GM12878 (cell line): ENCODE measurements around the gene ZNF768. TPM values are rescaled to one million over a fixed set of nuclear protein-coding genes. Genes with fewer than 3 reads are reported as not detected.

Source experiments
- ATAC-seq: fragments of 200-7000 bp; cut with Tn5 transposase; 3 replicates; pipeline ENCODE4 v1.9.1; 2020; ENCODE audit warnings: mild to moderate bottlenecking, moderate library complexity
- BruUV-seq: library from RNA; stranded (reverse); fragments of 400-500 nt; replicated peaks from 2 replicates; lab custom pipeline; 2021; lab: Mats Ljungman, UMichigan
- CTCF ChIA-PET: fragments of 300-600 bp; sonication (Branson Sonifier 250); formaldehyde crosslinking; extraction: SDS; loops from one replicate; lab custom pipeline; 2021; ENCODE audit warnings: inconsistent platforms; lab: Yijun Ruan, JAX
- POLR2A ChIA-PET: fragments of 350-600 bp; formaldehyde crosslinking; extraction: SDS; loops from one replicate; lab custom pipeline; 2021; ENCODE audit warnings: inconsistent platforms; lab: Charles Lee
- RAD21 ChIA-PET: fragments of 300-600 bp; sonication (Branson Sonifier 250); formaldehyde crosslinking; loops from one replicate; lab custom pipeline; 2023; ENCODE audit warnings: antibody characterized with exemption; ENCODE audit not compliant: unreplicated experiment; lab: Charles Lee
- SMC1A ChIA-PET: fragments of 300-600 bp; sonication (Branson Sonifier 250); formaldehyde crosslinking; loops from one replicate; lab custom pipeline; 2023; ENCODE audit not compliant: unreplicated experiment, uncharacterized antibody; lab: Charles Lee
- DNase-seq: peaks from one replicate; pipeline ENCODE4 v3.0.0-alpha.2; 2011; ENCODE audit warnings: low read depth, low spot score
- FAIRE-seq: peaks from 3 replicates; lab custom pipeline; 2011; peaks lifted over from hg19 to GRCh38; lab: Jason Lieb, UNC
- H2AFZ ChIP-seq: 2 replicates; pipeline ENCODE4 v1.6.0; 2011; ENCODE audit warnings: low read depth, low read length, control low read depth; ENCODE audit not compliant: control insufficient read depth
- H3K27ac ChIP-seq: 2 replicates; pipeline ENCODE4 v1.5.1; 2011; ENCODE audit warnings: control low read depth; ENCODE audit not compliant: control insufficient read depth, insufficient read depth
- H3K27me3 ChIP-seq, 2 experiments: replicated peaks in 1 of 2; 2 replicates each; pipeline versions ENCODE4 v1.6.0 to v1.6.1; 2011; ENCODE audit warnings: low read length in 1 of 2; ENCODE audit not compliant: control insufficient read depth in 2 of 2, insufficient read depth in 2 of 2
- H3K36me3 ChIP-seq, 2 experiments: 2 replicates each; pipeline ENCODE4 v1.5.1; 2011; ENCODE audit warnings: low read length in 1 of 2; ENCODE audit not compliant: control insufficient read depth in 2 of 2, insufficient read depth in 2 of 2
- H3K4me1 ChIP-seq: 2 replicates; pipeline ENCODE4 v1.6.1; 2011; ENCODE audit warnings: mild to moderate bottlenecking, low read length, moderate library complexity, mixed read lengths; ENCODE audit not compliant: control insufficient read depth, insufficient read depth
- H3K4me2 ChIP-seq: 2 replicates; pipeline ENCODE4 v1.6.0; 2011; ENCODE audit warnings: control low read depth; ENCODE audit not compliant: control insufficient read depth, insufficient read depth
- H3K4me3 ChIP-seq: fragments of 200-600 bp; sonication (generic); 2 replicates; pipeline ENCODE4 v1.5.1; 2016
- H3K79me2 ChIP-seq: 2 replicates; pipeline ENCODE4 v1.6.0; 2011; ENCODE audit warnings: low read length; ENCODE audit not compliant: control insufficient read depth, insufficient read depth
- H3K9ac ChIP-seq: 2 replicates; pipeline ENCODE4 v1.8.0; 2011; ENCODE audit warnings: low read length, control low read depth, mixed read lengths; ENCODE audit not compliant: control insufficient read depth, insufficient read depth
- H3K9me3 ChIP-seq: replicated peaks from 3 replicates; pipeline ENCODE4 v1.5.1; 2011; ENCODE audit warnings: mild to moderate bottlenecking, low read length; ENCODE audit not compliant: control insufficient read depth, insufficient read depth
- H4K20me1 ChIP-seq: 2 replicates; pipeline ENCODE4 v1.6.0; 2011; ENCODE audit not compliant: control insufficient read depth, insufficient read depth
- CBX3 ChIP-seq: fragments of 200-600 bp; sonication (generic); IDR thresholded peaks from 2 replicates; pipeline ENCODE4 v1.6.1; 2016; ENCODE audit warnings: low read depth, borderline replicate concordance
- EZH2 ChIP-seq: IDR thresholded peaks from 2 replicates; pipeline ENCODE4 v1.6.1; 2012; ENCODE audit warnings: low read depth, mild to moderate bottlenecking, control low read depth, inconsistent platforms, low read length, borderline replicate concordance; ENCODE audit not compliant: control insufficient read depth
- HCFC1 ChIP-seq: fragments of 150-350 bp; IDR thresholded peaks from 2 replicates; pipeline ENCODE4 v1.6.1; 2014; ENCODE audit warnings: low read length
- IKZF1 ChIP-seq: fragments of 450-650 bp; conservative IDR thresholded peaks from 2 replicates; pipeline ENCODE4 v1.6.1; 2017; ENCODE audit warnings: antibody characterized with exemption, mild to moderate bottlenecking
- MTA3 ChIP-seq: IDR thresholded peaks from 2 replicates; pipeline ENCODE4 v1.6.1; 2012; ENCODE audit warnings: low read length, inconsistent platforms, borderline replicate concordance
- MYB ChIP-seq: fragments of 150-350 bp; IDR thresholded peaks from 2 replicates; pipeline ENCODE4 v1.6.1; 2014; ENCODE audit warnings: mild to moderate bottlenecking, low read depth, low read length, borderline replicate concordance
- SIN3A ChIP-seq: IDR thresholded peaks from 2 replicates; pipeline ENCODE4 v1.6.1; 2012; ENCODE audit warnings: low read depth, low read length, improper control_type of control experiment
- SMC3 ChIP-seq: IDR thresholded peaks from 2 replicates; pipeline ENCODE4 v1.6.1; 2011; ENCODE audit warnings: low read length, improper control_type of control experiment, borderline replicate concordance
- ZNF384 ChIP-seq: IDR thresholded peaks from 2 replicates; pipeline ENCODE4 v1.6.1; 2012; ENCODE audit warnings: low read depth, mild to moderate bottlenecking, low read length, improper control_type of control experiment, borderline replicate concordance
- WGBS: methylation state at CpG from one replicate; pipeline ENCODE4 v1.1.6; 2016; ENCODE audit warnings: low lambda C conversion rate; ENCODE audit not compliant: insufficient replicate concordance, insufficient coverage; ENCODE audit errors: missing lambda C conversion rate; 5-methylcytosine and 5-hydroxymethylcytosine counted together
- in situ Hi-C: fragments of 300-500 bp; cut with MboI; formaldehyde crosslinking; loops from 9 replicates; pipeline ENCODE4 v1.14.3; 2018; ENCODE audit warnings: mixed read lengths
- intact Hi-C: fragments of 100-400 bp; cut with micrococcal nuclease; formaldehyde crosslinking; loops from one replicate; pipeline ENCODE4 v1.14.2; 2022; ENCODE audit not compliant: unreplicated experiment
- polyA plus RNA-seq, 11 experiments: library from polyadenylated mRNA; depleted of rRNA in 4 of 11; unstranded in 6 of 11; stranded (reverse) in 5 of 11; fragments of >200 nt; fragmentation: Nextera tagmentation in 4 of 11; fragmentation: Illumina TruSeq in 1 of 11; extraction: Ambion mirVana in 4 of 11; extraction: Trizol in 1 of 11; gene quantifications; 1 replicate in 1 of 11; 2 replicates in 10 of 11; pipeline versions ENCODE4 v1.2.1 to v1.2.3, GENCODE V29; 2011 to 2016; ENCODE audit warnings: inconsistent platforms in 2 of 11, missing spikeins in 2 of 11, low read depth in 1 of 11
- total RNA-seq, 4 experiments: library from RNA; depleted of rRNA in 3 of 4; stranded (reverse); fragments of >200 nt in 3 of 4; fragmentation: Illumina TruSeq in 1 of 4; extraction: Trizol in 1 of 4; gene quantifications; 2 replicates each; pipeline versions ENCODE4 v1.2.1 to v1.2.3, GENCODE V29; 2013 to 2021
- TF ChIP-seq, protein P1 (sequence below): IDR thresholded peaks from 2 replicates; pipeline ENCODE4 v1.6.1; 2012; ENCODE audit warnings: low read depth, low read length, improper control_type of control experiment
- TF ChIP-seq, protein P2 (sequence below): fragments of 450-650 bp; IDR thresholded peaks from 2 replicates; pipeline ENCODE4 v1.6.1; 2018; ENCODE audit warnings: mild to moderate bottlenecking, low read depth, moderate library complexity; ENCODE audit not compliant: partially characterized antibody
- TF ChIP-seq, protein P3 (sequence below): fragments of 450-650 bp; IDR thresholded peaks from 2 replicates; pipeline ENCODE4 v1.6.1; 2016; ENCODE audit warnings: mild to moderate bottlenecking
- TF ChIP-seq, protein P4 (sequence below): fragments of 450-650 bp; IDR thresholded peaks from 2 replicates; pipeline ENCODE4 v1.6.1; 2016; ENCODE audit warnings: mild to moderate bottlenecking, moderate library complexity, borderline replicate concordance

Gene ZNF768
- total and polyA plus RNA-seq, 10 of the 15 experiments (the other 5 are each of a cell fraction or from before 2014, with no cell fraction given) = 0.05 to 23.1 (median 9.1) TPM

DNA sequence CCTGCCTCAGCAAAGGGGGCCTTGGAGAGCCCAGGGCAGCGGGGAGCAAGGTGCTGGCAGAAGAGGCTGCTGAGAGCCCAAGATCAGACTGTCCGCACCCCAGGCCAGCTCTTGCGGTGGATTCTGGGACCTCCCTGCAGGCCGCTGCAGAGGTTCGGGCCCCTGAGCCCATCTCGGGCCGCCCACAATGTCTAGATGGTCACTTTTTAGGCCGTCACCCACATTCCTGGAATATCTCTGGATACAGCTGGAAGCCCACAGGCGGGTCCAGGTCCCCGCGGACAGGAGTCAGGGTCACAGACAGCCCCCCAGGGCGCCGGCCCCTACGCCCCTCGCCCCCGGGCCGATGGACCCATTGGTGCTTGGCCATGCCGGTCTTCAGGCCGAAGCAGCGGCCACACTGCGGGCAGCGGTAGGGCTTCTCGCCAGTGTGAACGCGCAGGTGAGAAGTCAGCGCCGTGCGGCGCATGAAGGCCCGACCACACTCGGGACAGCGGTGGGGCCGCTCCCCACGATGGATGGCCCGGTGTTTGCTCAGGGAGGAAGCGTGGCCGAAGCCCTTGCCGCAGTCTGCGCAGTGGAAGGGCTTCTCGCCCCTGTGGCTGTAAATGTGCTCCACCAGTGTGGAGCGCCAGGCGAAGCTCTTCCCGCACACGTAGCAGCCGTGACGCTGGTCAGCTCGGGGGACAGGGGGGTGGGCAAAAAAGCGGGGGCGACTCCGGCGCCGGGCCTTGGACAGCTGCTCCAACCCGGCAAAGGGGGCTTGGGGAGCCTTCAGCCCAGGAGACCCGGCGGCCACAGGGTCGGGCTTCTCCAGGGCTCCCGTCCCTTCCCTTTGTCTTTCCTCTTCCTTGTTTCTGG, 6.1 kb upstream of the ZNF768 start:
- CTCF ChIA-PET = interaction anchor here (4.4 to 4.7 kb wide), 2 partner anchors 85 to 101 kb away, joined by 60 to 81 read pairs; partner anchors contain the start of genes DCTPP1 and SEPHS2
- TF ChIP-seq HCFC1 (no peak), MYB (no peak), SIN3A (no peak), ZNF384 (no peak), SMC3 (no peak), IKZF1 (no peak), MTA3 (no peak), EZH2 (no peak), CBX3 (no peak)
- TF ChIP-seq, protein P1, sequence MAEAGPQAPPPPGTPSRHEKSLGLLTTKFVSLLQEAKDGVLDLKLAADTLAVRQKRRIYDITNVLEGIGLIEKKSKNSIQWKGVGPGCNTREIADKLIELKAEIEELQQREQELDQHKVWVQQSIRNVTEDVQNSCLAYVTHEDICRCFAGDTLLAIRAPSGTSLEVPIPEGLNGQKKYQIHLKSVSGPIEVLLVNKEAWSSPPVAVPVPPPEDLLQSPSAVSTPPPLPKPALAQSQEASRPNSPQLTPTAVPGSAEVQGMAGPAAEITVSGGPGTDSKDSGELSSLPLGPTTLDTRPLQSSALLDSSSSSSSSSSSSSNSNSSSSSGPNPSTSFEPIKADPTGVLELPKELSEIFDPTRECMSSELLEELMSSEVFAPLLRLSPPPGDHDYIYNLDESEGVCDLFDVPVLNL = no peak
- TF ChIP-seq, protein P2, sequence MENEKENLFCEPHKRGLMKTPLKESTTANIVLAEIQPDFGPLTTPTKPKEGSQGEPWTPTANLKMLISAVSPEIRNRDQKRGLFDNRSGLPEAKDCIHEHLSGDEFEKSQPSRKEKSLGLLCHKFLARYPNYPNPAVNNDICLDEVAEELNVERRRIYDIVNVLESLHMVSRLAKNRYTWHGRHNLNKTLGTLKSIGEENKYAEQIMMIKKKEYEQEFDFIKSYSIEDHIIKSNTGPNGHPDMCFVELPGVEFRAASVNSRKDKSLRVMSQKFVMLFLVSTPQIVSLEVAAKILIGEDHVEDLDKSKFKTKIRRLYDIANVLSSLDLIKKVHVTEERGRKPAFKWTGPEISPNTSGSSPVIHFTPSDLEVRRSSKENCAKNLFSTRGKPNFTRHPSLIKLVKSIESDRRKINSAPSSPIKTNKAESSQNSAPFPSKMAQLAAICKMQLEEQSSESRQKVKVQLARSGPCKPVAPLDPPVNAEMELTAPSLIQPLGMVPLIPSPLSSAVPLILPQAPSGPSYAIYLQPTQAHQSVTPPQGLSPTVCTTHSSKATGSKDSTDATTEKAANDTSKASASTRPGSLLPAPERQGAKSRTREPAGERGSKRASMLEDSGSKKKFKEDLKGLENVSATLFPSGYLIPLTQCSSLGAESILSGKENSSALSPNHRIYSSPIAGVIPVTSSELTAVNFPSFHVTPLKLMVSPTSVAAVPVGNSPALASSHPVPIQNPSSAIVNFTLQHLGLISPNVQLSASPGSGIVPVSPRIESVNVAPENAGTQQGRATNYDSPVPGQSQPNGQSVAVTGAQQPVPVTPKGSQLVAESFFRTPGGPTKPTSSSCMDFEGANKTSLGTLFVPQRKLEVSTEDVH = no peak
- TF ChIP-seq, protein P3, sequence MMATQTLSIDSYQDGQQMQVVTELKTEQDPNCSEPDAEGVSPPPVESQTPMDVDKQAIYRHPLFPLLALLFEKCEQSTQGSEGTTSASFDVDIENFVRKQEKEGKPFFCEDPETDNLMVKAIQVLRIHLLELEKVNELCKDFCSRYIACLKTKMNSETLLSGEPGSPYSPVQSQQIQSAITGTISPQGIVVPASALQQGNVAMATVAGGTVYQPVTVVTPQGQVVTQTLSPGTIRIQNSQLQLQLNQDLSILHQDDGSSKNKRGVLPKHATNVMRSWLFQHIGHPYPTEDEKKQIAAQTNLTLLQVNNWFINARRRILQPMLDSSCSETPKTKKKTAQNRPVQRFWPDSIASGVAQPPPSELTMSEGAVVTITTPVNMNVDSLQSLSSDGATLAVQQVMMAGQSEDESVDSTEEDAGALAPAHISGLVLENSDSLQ = no peak
- TF ChIP-seq, protein P4, sequence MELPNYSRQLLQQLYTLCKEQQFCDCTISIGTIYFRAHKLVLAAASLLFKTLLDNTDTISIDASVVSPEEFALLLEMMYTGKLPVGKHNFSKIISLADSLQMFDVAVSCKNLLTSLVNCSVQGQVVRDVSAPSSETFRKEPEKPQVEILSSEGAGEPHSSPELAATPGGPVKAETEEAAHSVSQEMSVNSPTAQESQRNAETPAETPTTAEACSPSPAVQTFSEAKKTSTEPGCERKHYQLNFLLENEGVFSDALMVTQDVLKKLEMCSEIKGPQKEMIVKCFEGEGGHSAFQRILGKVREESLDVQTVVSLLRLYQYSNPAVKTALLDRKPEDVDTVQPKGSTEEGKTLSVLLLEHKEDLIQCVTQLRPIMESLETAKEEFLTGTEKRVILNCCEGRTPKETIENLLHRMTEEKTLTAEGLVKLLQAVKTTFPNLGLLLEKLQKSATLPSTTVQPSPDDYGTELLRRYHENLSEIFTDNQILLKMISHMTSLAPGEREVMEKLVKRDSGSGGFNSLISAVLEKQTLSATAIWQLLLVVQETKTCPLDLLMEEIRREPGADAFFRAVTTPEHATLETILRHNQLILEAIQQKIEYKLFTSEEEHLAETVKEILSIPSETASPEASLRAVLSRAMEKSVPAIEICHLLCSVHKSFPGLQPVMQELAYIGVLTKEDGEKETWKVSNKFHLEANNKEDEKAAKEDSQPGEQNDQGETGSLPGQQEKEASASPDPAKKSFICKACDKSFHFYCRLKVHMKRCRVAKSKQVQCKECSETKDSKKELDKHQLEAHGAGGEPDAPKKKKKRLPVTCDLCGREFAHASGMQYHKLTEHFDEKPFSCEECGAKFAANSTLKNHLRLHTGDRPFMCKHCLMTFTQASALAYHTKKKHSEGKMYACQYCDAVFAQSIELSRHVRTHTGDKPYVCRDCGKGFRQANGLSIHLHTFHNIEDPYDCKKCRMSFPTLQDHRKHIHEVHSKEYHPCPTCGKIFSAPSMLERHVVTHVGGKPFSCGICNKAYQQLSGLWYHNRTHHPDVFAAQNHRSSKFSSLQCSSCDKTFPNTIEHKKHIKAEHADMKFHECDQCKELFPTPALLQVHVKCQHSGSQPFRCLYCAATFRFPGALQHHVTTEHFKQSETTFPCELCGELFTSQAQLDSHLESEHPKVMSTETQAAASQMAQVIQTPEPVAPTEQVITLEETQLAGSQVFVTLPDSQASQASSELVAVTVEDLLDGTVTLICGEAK = no peak

More for the DNA sequence above, 6.1 kb upstream of the ZNF768 start:
- ATAC-seq = no peak
- ChIA-PET RAD21 (interaction anchor here (3.7 kb wide), 1 partner anchor 83 kb away, joined by 44 read pairs; no protein-coding TSS in a partner anchor), POLR2A (interaction anchor here (0.6 to 5.6 kb wide), 3 partner anchors 30 to 74 kb away, joined by 5 to 36 read pairs (median 7); partner anchors contain the start of gene ITGAL), SMC1A (interaction anchor here (4.7 kb wide), 1 partner anchor 102 kb away, joined by 43 read pairs; the partner anchor contains the start of gene DCTPP1)
- 98% methylated on average over 54 of the region's 57 CpGs for WGBS
- in situ Hi-C loops (no loop called here), intact Hi-C loops (no loop called here)
- Histone ChIP-seq H4K20me1 (no peaks in the 10 kb centered on the region), H3K4me3 (no peak overlapping the region), H3K79me2 (peaks cover 27% of the 10 kb centered on the region), H2AFZ (no peak overlapping the region), H3K4me2 (no peak overlapping the region), H3K27ac (no peak overlapping the region), H3K27me3 (no peaks in the 10 kb centered on the region), H3K36me3 (peaks cover 2 to 3% of the 10 kb centered on the region in 2 experiments; a peak in 1 of 4 replicates), H3K9ac (no peak overlapping the region), H3K4me1 (peaks cover 13% of the 10 kb centered on the region), H3K9me3 (no peaks in the 10 kb centered on the region)
- BruUV-seq = no TSS peak
- no peak for DNase-seq
- no peak for FAIRE-seq
